SK-MEL-5 (cell line): ENCODE data around the gene ALKBH6. TPM values are rescaled to one million over a fixed set of nuclear protein-coding genes. Genes with fewer than 3 reads are reported as not detected.
A peak's percentile ranks its signal among the peaks of the same experiment; 100 is the strongest.

Experiments used
- DNase-seq: peaks from one replicate; pipeline ENCODE4 v3.0.0-alpha.2; 2016; ENCODE audit warnings: low read depth, low spot score
- in situ Hi-C: cut with HindIII; loops from 2 replicates; pipeline ENCODE4 v1.10.0; 2016; ENCODE audit warnings: low sequenced_read_pairs, high pct_unique_total_duplicates, low pct_unique_long_range_greater_than_20kb
- total RNA-seq: library from RNA; depleted of rRNA; stranded (reverse); fragments of >200 nt; shearing (Covaris generic); gene quantifications from 2 replicates; pipeline ENCODE4 v1.2.3, GENCODE V29; 2014

ALKBH6 gene
- total RNA-seq, 1 experiment from 2014 or later = 14.9 TPM

DNA sequence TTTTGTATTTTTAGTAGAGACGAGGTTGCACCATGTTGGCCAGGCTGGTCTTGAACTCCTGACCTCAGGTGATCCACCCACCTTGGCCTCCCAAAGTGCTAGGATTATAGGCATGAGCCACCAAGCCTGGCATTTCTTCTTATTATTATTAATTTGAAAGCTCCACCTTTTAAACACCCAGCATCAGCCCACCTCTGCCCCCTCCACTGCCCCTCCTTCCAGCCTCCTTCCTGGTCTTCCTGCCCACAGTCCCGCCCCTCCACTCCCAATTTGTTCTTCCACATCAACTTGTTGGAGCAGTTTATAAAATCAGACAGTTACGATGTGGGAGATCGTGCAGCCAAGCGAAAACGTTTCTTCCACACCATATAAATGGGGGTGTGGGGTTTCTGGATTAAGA is 26.5 kb upstream of the ALKBH6 start:
- DNase-seq = no peak
- in situ Hi-C loops = no loop called here

DNA sequence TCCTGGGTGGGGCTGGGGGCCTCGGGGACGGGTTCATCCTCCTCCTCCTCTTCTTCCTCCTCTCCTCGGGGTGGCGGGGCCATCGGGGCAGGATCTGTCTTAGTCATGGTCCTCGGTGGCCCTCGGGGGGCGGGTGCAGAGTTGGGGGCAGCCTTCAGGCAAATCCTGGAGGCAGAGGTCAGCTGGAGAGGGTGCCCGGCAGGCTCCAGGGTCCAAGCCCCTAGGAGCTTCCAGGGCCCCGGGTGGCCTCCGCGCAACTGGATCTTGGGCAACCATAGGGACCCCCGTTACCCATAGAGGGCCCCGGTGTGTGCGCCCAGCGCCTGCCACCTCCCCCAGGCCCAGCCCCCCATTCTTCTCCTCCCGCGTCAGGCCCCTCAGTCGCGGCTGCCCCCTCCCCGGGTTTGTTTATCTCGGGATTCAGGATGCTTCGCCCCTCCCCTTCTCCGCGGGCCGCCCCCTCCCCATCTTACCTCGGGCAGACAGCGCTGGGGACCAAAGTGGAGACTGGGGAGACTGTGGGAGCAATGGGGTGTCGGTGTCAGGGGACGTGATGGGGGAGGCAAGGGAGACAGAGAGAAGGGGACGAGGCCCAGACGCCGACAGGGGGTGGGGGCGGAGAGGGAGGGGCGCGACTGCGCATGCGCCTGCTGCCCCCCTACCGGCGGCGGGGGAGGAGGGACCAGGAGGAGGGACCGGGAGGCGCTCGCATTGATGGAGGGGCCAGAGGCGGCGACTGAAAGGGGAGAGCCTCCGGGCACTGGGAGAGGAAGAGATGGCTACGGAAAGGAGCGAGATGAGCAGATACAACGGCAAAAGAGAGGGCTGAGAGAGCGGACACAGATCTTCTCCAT is 18.5 kb upstream of the ALKBH6 start, which contains the start of gene CLIP3:
CLIP3 (minus strand) TSS at position 623 of the 854 bp plus-strand sequence; CDS start at position 107, 516 bp downstream.
- peak; percentile 55 for DNase-seq

DNA sequence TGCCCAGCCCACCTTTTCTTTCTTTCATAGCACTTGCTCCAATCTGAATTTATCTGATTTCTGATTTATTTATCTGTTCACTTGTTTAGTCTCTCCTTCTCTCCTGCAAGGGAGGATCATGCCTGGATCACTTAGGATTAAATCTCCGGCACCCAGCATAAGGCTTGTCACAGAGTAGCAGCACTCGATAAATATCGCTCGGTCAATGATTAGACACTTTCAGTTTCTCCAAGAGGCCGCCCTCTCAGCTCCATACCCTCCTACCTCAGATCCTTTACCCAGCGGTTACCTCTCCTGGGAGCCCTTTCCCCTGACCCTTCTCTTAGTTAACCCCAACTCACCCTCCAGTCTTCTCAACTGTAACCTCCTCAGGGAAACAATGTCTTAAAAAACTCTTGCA is 17.3 kb upstream of the ALKBH6 start:
- DNase-seq = no peak
- in situ Hi-C loops = no loop called here

More for the DNA sequence above, 18.5 kb upstream of the ALKBH6 start, which contains the start of gene CLIP3:
- in situ Hi-C loops = no loop called here

DNA sequence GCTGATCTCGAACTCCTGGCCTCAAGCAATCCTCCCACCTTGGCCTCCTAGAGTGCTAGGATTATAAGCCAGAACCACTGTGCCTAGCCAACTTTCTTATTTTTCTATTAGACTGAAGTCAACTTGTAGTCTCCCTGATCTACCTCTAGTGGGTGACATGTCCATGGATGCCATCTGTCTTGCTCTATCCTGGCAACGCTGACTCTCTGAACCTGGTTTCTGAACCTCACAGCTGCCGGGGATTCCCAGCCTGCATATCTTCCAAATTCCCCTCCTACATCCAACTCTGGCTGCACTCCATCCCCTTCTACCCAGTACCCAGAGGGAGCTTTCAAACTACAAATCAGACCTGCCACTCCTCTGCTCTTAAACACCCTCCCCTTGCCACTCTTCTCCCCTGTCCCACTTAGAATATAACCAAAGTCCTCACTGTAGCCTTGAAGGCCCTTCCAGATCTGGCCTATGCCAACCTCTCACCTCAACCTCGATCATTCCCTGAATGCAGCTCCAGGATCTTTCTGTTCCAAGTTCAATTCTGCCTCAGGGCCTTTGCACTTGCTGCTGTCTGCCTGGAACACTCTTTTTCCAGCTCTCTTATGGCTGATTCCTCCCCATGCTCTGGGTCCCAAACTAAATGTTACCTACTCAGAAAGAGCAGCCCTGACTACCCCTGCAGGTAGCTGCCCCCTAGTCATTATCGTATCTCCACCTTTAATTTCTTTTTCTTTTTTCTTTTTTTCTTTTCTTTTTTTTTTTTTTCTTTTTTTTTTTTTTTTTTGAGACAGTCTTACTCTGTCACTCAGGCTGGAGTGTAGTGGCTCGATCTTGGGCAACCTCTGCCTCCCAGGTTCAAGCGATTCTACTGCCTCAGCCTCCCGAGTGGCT is 16.5 kb upstream of the ALKBH6 start:
- in situ Hi-C loops = no loop called here
- DNase-seq = no peak

DNA sequence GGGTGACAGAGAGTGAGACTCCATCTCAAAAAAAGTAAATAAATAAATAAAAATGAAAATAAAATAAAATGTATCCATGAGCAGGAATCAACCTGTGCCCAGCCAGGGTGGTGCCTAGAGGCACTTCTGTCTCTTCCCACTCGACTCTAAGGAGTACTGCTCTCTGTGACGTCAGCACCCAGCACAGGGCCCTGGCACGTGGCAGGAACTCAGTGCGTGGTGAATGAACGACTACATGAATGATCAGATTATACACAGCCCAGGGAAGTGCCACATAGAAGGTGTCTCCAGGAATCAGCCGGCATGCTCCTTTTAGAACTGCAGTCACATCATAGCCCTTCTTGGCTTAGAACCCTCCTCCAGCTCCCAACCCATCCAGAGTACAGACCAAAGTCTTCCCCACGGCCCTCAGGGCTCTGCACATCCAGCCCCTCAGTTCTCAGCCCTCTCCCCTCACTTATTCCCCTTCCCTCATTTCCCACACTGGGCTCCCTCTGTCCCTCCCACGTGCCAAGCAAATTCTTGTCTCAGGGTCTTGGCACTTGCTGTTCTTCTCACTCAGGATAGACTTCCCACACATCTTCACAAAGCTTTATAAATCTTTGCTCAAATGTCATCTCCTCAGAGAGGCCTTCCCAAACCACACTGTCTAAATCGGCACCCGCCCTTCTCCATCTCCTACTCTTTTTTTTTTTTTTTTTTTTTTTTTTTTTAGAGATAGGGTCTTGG is 14.5 kb upstream of the ALKBH6 start:
- peak; percentile 50 for DNase-seq
- in situ Hi-C loops = no loop called here

DNA sequence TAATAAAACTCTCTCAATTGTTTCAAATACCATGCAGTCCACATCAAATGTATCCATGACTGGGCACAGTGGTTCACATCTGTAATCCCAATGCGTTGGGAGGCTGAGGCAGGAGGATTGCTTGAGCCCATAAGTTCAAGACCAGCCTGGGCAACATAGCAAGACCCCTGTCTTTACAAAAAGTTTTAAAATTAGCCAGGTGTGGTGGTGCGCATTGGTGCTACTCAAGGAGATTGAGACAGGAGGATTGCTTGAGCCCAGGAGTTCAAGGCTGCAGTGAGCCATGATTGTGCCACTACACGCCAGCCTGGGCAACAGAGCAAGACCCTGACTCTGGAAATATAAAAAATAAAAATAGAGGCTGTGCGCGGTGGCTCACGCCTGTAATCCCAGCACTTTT is 13.7 kb upstream of the ALKBH6 start:
- in situ Hi-C loops = no loop called here
- no peak for DNase-seq

DNA sequence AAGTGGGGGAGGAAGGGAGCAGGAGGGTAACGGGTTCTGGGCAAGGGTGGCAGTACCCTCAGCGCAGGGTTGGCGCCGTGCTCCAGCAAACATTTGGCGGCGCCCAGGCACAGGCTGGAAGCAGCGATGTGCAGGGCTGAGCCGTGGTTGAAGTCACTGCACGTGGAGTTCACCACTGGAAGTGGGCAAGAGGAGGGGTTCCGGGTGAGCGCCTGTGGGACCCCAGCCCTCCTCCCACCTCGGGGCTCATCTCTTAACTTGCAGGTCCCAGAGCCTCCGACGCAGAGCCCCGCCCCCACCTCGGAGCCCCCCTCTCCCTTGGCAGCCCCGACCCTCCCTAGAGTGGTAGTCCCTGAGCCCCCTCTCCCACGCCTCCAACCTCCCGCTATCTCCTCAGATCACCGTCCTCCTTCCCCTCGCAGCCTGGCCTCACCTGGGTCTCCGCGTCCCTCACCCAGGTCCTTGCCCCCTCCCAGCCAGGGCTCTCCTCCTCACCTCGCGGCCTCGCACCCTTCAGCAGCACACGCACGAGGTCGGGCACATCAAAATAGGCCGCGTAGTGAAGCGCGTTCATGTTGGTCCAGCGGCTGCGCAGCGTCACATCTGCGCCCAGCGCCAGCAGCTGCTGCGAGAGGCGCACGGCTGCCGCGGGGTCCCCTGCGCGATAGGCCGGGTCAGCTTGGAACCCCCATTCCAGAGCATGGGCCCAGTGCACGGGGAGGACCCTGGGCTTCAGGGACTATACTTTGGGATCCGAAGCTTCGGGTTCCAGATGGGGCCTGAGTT is 12.3 kb upstream of the ALKBH6 start:
- DNase-seq = no peak

DNA sequence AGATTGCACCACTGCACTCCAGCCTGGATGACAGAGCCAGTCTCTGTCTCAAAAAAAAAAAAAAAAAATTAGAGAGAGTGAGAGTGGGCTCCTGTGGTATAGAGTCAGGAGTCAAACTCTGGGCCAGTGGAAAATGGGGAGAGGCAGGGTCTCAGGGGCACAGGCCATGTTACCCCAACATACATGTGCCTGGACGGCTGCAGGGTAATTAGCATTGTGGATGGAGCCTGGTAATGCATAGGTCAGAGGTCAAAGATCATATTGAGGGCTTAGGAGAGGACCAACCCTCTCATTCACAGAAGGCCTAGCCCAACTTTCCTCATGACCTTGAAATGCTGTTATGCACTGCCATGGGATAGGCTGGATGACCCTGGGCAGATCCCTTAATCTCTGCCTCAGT is 11.5 kb upstream of the ALKBH6 start:
- in situ Hi-C loops = no loop called here
- no peak for DNase-seq

More for the DNA sequence above, 12.3 kb upstream of the ALKBH6 start:
- in situ Hi-C loops = no loop called here

DNA sequence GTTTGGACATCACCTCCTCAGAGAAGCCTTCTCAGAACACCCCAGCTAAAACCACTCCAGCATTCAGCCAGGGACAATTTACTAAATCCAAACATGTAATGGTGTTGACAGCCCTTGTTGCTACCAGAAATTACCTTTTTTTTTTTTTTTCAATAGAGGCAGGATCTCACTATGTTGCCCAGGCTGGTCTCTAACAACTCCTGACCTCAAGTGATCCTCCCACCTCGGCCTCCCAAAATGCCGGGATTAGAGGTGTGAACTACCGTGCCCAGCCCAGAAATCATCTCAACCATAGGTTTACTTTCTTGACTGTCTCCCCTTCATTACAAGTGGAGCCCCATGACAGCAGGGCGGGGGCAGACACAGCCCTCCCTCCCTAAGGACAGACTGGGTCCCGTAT is 9.4 kb upstream of the ALKBH6 start:
- DNase-seq = no peak
- in situ Hi-C loops = no loop called here

DNA sequence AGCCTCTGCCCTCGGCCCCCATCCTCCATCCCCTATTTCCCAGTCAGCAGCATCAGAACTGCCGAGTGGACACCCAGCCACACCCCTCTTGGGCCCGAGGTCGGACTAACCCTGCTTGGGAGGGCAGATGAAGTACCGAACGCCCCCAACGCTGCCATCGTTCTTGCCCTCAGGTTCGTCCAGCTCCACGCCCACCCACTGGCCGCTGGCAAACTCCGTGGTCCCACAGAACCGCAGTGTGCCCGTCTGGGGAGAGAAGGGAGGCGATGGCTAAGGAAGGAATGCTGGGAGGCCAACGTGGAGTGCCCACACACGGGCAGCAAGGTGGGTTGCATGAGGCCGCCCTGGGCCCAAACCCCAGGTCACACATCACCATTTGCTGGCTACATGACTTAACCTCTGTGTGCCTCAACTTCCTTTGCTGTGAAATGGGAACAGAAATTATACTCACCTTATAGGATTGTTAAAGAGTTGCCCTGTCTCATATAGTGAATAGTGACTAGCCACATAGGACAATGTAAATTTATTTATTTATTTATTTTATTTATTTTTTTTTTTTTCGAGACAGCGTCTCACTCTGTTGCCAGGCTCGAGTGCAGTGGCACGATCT is 5.2 kb upstream of the ALKBH6 start:
- no peak for DNase-seq
- in situ Hi-C loops = no loop called here

DNA sequence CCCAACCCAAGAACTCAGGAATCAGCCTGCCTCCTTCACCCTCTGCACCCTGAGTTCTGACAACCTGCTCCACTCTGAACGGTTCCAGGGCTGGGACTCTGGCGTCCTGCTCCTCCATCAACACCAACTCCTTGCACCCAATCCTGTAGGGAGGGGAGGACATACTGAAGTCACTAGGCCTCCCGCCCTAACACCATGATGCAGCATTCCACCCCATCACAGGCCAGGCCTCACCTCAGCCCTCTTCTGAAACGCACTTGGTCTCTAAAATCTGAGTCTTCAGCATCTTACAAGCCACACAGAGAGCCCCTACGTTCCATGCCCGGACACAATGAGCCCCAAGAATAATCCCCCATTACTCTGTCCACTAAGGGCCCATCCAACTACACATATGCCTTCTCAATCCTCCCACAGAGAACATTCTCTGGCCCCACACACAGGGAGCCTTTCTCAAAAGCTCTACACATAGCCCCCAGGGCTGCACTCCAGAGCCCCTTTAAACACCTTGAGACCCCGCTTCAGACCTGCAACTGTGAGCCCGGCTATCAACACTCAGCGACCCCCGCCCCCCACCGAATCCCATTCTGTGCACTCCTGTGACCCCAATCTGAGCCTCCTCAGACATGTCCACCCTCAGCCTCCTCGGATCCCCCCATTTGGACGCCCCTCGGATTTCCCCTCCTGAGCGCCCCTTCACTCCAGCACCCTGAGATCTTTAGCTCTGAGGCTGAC is 567 bp downstream of the ALKBH6 start:
- DNase-seq = no peak
- in situ Hi-C loops = no loop called here

DNA sequence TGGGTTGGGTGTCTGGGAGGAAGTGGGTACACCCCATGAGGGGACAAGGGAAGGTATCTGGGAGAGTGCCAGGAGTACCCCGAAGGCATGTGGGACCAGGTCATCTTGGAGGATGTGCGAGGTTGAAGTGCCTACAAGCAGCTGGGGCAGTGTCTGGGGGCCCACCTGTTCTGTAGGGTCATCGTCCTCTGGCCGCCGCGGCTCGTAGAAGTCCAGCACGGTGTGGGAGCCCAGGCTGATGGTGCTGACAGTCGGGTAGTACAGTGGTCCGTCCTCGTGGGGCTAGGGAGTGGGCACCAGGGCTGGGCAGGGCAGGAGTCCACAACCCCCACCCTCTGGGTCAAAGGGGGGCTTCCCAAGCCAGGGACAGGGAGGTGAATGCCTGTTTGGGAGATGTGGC is 3.6 kb downstream of the ALKBH6 start:
- DNase-seq = no peak
- in situ Hi-C loops = no loop called here

DNA sequence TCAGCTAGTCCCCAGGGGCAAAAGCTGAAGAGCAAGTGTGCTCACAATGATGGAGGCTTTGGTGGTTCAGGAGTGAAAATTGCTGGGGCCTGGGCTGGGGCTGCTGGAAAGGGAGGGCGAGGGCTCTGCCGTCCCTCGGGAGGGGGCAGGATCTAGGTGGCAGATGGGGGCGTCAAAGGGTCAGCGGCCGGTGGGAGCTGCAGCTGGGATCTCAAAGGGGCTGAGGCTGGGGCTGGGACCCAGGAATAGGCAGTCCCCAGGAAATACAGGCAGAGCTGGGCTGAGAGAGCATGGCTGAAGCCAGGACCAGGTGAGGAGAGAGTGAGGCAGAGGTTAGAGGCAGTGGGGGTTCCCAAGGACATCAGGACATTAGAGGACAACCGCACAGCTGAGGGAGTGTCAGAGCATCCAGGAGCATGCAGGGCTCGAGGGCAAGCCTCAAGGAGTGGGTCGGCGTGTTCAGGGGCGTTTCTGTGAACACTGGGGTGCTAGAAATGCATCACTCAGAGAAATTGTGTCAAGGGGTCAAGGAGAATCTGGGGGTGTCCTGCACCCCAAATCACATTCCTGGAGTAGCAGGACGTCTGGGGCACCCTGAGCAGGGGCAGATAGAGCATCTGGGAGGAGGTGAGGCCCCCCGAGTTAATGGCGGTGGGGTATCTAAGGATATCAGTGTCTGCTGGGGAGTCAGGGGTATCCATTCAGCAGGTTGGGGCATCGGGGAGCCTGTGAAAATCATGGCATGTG is 4.2 kb downstream of the ALKBH6 start:
- in situ Hi-C loops = no loop called here
- no peak for DNase-seq

DNA sequence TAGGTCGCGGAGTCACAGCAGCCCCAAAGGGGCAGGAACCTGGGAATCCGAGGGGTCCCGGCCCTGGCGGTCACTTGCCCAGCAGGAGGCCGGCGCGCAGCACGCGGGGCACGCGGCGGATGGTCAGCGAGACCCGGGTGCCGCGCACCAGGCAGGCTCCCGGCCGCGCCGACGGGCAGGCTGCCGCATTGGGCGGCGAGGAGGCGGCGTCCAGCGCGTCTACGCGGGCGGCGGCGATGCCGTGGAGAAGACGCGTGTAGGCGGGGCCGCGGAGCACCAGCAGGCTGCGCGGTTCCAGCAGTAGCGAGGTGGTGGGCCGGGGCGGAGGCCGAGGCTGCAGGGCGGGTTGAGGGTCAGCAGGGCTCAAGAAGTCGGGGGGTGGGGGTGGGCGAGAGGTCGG is 4.8 kb downstream of the ALKBH6 start:
- DNase-seq = peak; percentile 36
- in situ Hi-C loops = no loop called here

DNA sequence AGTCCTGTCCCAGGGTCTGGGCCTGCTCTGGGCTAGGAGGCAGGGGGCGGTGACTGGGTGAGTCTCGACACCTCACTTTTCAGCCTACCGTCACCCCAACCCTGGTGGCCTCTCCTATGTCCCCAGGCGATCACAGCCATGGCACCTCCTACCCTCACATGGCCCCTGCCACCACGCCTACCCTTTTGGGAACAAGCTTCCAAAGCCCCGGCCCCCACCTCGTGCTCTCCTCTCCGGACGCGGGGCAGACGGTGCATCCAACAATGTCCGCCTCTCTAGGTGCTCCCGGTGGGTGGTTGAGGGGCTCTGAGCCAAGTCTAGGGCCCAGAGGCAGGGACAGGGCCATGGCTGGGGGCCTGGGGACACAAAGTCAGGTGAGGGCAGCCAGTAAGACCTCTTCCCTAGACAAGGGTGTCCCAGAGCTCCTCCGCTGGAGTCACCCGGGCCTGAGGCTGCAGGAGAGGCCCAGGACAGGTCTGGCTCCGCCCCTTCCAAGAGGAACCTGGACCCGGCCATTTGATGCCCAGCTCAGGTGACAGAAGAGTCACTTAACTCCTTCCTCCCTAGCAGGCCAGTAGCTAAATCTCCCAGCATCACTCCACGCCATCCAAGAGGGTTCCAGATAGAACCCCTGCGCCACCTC is 5.6 kb downstream of the ALKBH6 start, which contains the start of gene SYNE4:
SYNE4 (minus strand) TSS at position 478 of the 643 bp plus-strand sequence; CDS start at position 346, 132 bp downstream.
- no peak for DNase-seq
- in situ Hi-C loops = no loop called here
